Measurements from ENCODE around the gene CLDN4.
A peak's percentile ranks its signal among the peaks of the same experiment; 100 is the strongest.
"Not testable (repeated sequence)": the region's sequence is repeated elsewhere in the genome, so short reads cannot be mapped to it uniquely, and the experiment has no call there.

CLDN4 gene

GRCh38 chr7:73812996-73813395 is 17.8 kb upstream of the CLDN4 start:
- no peak overlapping the region for H3K27ac Mint-ChIP-seq
- peaks cover 7% of the 10 kb centered on the region for H3K4me1 Mint-ChIP-seq (ENCODE audit: low read depth)
- no peaks in the 10 kb centered on the region for H3K9me3 Mint-ChIP-seq
- H3K4me3 Mint-ChIP-seq = no peak overlapping the region
- intact Hi-C loops (cut with micrococcal nuclease) = no loop called here
- H3K27me3 Mint-ChIP-seq = peaks cover 39% of the 10 kb centered on the region
- no peaks in the 10 kb centered on the region for H3K36me3 Mint-ChIP-seq (ENCODE audit: low read depth)

GRCh38 chr7:73815436-73815835 is 15.4 kb upstream of the CLDN4 start:
- Mint-ChIP-seq H3K36me3 (ENCODE audit: low read depth) (no peaks in the 10 kb centered on the region), H3K27ac (no peak overlapping the region), H3K9me3 (no peaks in the 10 kb centered on the region), H3K4me1 (ENCODE audit: low read depth) (peaks cover 13% of the 10 kb centered on the region), H3K4me3 (no peak overlapping the region), H3K27me3 (peaks cover 45% of the 10 kb centered on the region)
- intact Hi-C loops (cut with micrococcal nuclease) = no loop called here

GRCh38 chr7:73817121-73817520 is 13.7 kb upstream of the CLDN4 start:
- Mint-ChIP-seq H3K27ac (peak overlapping the region; percentile 70), H3K36me3 (ENCODE audit: low read depth) (no peaks in the 10 kb centered on the region), H3K9me3 (no peaks in the 10 kb centered on the region), H3K27me3 (peaks cover 43% of the 10 kb centered on the region), H3K4me3 (no peak overlapping the region), H3K4me1 (ENCODE audit: low read depth) (peaks cover 20% of the 10 kb centered on the region)
- intact Hi-C loops (cut with micrococcal nuclease) = no loop called here

GRCh38 chr7:73820013-73820412 is 10.8 kb upstream of the CLDN4 start:
- Mint-ChIP-seq H3K27ac (no peak overlapping the region), H3K27me3 (peaks cover 47% of the 10 kb centered on the region), H3K4me1 (ENCODE audit: low read depth) (peaks cover 45% of the 10 kb centered on the region), H3K4me3 (no peak overlapping the region), H3K36me3 (ENCODE audit: low read depth) (no peaks in the 10 kb centered on the region), H3K9me3 (no peaks in the 10 kb centered on the region)
- intact Hi-C loops (cut with micrococcal nuclease) = no loop called here

- H3K36me3 Mint-ChIP-seq (ENCODE audit: low read depth); H3K9me3 Mint-ChIP-seq; intact Hi-C loops (cut with micrococcal nuclease); H3K4me3 Mint-ChIP-seq: not testable (repeated sequence)
- Mint-ChIP-seq H3K27ac (peak overlapping the region; percentile 72), H3K27me3 (peaks cover 38% of the 10 kb centered on the region), H3K4me1 (ENCODE audit: low read depth) (peaks cover 62% of the 10 kb centered on the region)
Measured at GRCh38 chr7:73821597-73822285, 9.1 kb upstream of the CLDN4 start.

- Mint-ChIP-seq H3K36me3 (ENCODE audit: low read depth) (no peaks in the 10 kb centered on the region), H3K27me3 (peaks cover 32% of the 10 kb centered on the region), H3K4me3 (no peak overlapping the region), H3K27ac (peak overlapping the region; percentile 72), H3K9me3 (no peaks in the 10 kb centered on the region), H3K4me1 (ENCODE audit: low read depth) (peaks cover 65% of the 10 kb centered on the region)
- intact Hi-C loops (cut with micrococcal nuclease) = no loop called here
Measured at GRCh38 chr7:73822319-73823173, 8.2 kb upstream of the CLDN4 start.

GRCh38 chr7:73823257-73823656 is 7.5 kb upstream of the CLDN4 start:
- Mint-ChIP-seq H3K4me3 (no peak overlapping the region), H3K4me1 (ENCODE audit: low read depth) (peaks cover 68% of the 10 kb centered on the region), H3K27me3 (peaks cover 29% of the 10 kb centered on the region), H3K27ac (peak overlapping the region; percentile 72), H3K36me3 (ENCODE audit: low read depth) (no peaks in the 10 kb centered on the region), H3K9me3 (no peaks in the 10 kb centered on the region)
- intact Hi-C loops (cut with micrococcal nuclease) = no loop called here

- no peaks in the 10 kb centered on the region for H3K9me3 Mint-ChIP-seq
- peaks cover 72% of the 10 kb centered on the region for H3K4me1 Mint-ChIP-seq (ENCODE audit: low read depth)
- intact Hi-C loops (cut with micrococcal nuclease) = no loop called here
- H3K27ac Mint-ChIP-seq = peak overlapping the region; percentile 72
- H3K27me3 Mint-ChIP-seq = peaks cover 29% of the 10 kb centered on the region
- H3K4me3 Mint-ChIP-seq = no peak overlapping the region
- H3K36me3 Mint-ChIP-seq (ENCODE audit: low read depth) = no peaks in the 10 kb centered on the region
Measured at GRCh38 chr7:73823873-73824592, 6.8 kb upstream of the CLDN4 start.

GRCh38 chr7:73824986-73825385 is 5.8 kb upstream of the CLDN4 start:
- intact Hi-C loops (cut with micrococcal nuclease) = no loop called here
- Mint-ChIP-seq H3K9me3 (no peaks in the 10 kb centered on the region), H3K27me3 (peaks cover 34% of the 10 kb centered on the region), H3K27ac (peak overlapping the region; percentile 98), H3K4me3 (no peak overlapping the region), H3K4me1 (ENCODE audit: low read depth) (peaks cover 81% of the 10 kb centered on the region), H3K36me3 (ENCODE audit: low read depth) (no peaks in the 10 kb centered on the region)

- Mint-ChIP-seq H3K27me3 (peaks cover 45% of the 10 kb centered on the region), H3K27ac (peak overlapping the region; percentile 98), H3K36me3 (ENCODE audit: low read depth) (no peaks in the 10 kb centered on the region)
Measured at GRCh38 chr7:73827567-73828106, 3.2 kb upstream of the CLDN4 start.

GRCh38 chr7:73828107-73828803 is 2.5 kb upstream of the CLDN4 start:
- no peaks in the 10 kb centered on the region for H3K36me3 Mint-ChIP-seq (ENCODE audit: low read depth)
- intact Hi-C loops (cut with micrococcal nuclease) = no loop called here
- H3K4me3 Mint-ChIP-seq = no peak overlapping the region
- H3K27me3 Mint-ChIP-seq = peaks cover 39% of the 10 kb centered on the region
- H3K4me1 Mint-ChIP-seq (ENCODE audit: low read depth) = peaks cover 97% of the 10 kb centered on the region
- H3K9me3 Mint-ChIP-seq = no peaks in the 10 kb centered on the region
- H3K27ac Mint-ChIP-seq = peak overlapping the region; percentile 98

More at GRCh38 chr7:73827567-73828106, 3.2 kb upstream of the CLDN4 start:
- H3K4me3 Mint-ChIP-seq = peak overlapping the region; percentile 49
- H3K9me3 Mint-ChIP-seq = no peaks in the 10 kb centered on the region
- intact Hi-C loops (cut with micrococcal nuclease) = loop anchor here (2.0 kb wide), 1 partner anchor 27 kb away; no protein-coding TSS in a partner anchor
- peaks cover 97% of the 10 kb centered on the region for H3K4me1 Mint-ChIP-seq (ENCODE audit: low read depth)

GRCh38 chr7:73828972-73829371 is 1.8 kb upstream of the CLDN4 start:
- H3K4me3 Mint-ChIP-seq = peak overlapping the region; percentile 11

GRCh38 chr7:73829505-73829904 is 1.3 kb upstream of the CLDN4 start:
- H3K27me3 Mint-ChIP-seq = peaks cover 34% of the 10 kb centered on the region
- peak overlapping the region; percentile 1 for H3K4me3 Mint-ChIP-seq
- H3K9me3 Mint-ChIP-seq = no peaks in the 10 kb centered on the region
- no peaks in the 10 kb centered on the region for H3K36me3 Mint-ChIP-seq (ENCODE audit: low read depth)
- H3K27ac Mint-ChIP-seq = peak overlapping the region; percentile 98
- peaks cover 92% of the 10 kb centered on the region for H3K4me1 Mint-ChIP-seq (ENCODE audit: low read depth)
- intact Hi-C loops (cut with micrococcal nuclease) = no loop called here

More at GRCh38 chr7:73828972-73829371, 1.8 kb upstream of the CLDN4 start:
- Mint-ChIP-seq H3K4me1 (ENCODE audit: low read depth) (peaks cover 94% of the 10 kb centered on the region), H3K36me3 (ENCODE audit: low read depth) (no peaks in the 10 kb centered on the region), H3K27ac (peak overlapping the region; percentile 98), H3K27me3 (peaks cover 36% of the 10 kb centered on the region), H3K9me3 (no peaks in the 10 kb centered on the region)
- intact Hi-C loops (cut with micrococcal nuclease) = no loop called here

All from dendritic cell treated with granulocyte-macrophage colony-stimulating factor and Interleukin-4, amounts not matched to agents 40 ng/mL and 50 ng/mL, for 4 days (primary cell).